ENCODE results near the gene CCL3.
"Not testable (repeated sequence)": the region's sequence is repeated elsewhere in the genome, so short reads cannot be mapped to it uniquely, and the experiment has no call there.

CCL3 gene

DNA sequence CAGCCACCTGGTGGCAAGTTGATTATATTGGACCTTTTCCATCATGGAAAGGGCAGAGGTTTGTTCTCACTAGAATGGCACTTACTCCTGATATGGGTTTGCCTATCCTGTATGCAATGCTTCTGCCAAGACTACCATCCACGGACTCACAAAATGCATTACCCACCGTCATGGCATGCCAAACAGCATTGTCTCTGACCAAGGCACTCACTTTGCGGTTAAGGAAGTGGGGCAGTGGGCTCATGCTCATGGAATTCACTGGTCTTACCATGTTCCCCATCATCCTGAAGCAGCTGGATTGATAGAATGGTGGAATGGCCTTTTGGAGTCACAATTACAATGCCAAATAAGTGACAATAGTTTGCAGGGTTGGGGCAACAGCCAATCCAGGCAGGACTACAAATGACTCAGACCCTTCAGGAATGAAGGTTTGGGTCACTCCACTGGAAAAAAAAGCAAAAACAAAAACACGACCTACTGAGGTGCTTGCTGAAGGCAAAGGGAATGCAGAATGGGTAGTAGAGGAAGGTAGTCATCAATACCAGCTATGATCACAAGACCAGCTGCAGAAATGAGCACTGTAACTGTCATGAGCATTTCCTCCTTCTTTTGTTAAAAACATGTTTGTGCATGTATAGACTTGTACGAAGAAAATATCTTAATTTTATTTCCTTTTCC lies 25.2 kb upstream of the CCL3 start:
- DNase-seq, result not testable (repeated sequence)

- DNase-seq, result not testable (repeated sequence)
These were observed 23.2 kb upstream of the CCL3 start for GRCh38 chr17:36113131-36113530.

GRCh38 chr17:36112572-36112971 lies 22.6 kb upstream of the CCL3 start:
- no peak for DNase-seq

DNA sequence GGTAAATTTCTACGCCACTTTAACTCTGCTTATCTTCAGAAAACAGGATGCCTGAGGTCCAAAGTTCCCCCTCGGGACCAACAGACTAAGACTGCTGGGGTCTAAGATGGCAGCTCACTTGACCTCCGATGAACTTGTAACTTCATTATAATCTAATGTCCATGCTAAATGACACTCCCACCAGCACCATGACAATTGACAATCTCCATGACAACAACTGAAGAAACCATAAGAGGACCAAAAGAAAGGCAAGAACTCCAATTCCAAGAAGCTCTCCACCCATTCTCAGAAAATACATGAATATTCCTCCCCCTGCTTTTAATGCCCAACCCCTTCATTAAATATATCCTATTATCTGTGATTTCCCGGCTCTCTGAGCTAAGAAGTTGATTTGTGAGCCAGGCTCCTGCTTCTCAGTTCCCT lies 21.1 kb upstream of the CCL3 start:
- DNase-seq, result no peak

DNA sequence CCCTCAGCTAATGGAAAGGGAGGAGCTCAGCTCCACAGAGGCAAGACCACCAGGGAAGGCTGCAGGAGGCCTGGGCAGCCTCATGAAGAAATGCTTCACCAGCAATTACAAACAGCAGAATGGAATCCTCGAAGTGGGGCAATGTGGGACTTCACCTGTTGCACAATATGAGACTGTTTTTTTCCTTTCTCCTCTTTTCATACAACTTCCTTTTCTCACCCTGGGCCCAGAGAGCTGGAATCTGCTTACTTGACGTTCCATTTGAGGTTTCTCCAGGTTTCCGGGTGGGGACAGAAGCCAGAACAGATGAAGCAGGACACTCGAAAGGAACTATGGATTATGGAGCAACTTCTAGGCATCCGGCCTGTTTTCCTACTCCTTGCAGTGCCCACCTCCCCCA lies 18.3 kb upstream of the CCL3 start:
- DNase-seq, result not testable (repeated sequence)

- no peak for DNase-seq
These were observed 17.7 kb upstream of the CCL3 start for GRCh38 chr17:36107660-36108059.

DNA sequence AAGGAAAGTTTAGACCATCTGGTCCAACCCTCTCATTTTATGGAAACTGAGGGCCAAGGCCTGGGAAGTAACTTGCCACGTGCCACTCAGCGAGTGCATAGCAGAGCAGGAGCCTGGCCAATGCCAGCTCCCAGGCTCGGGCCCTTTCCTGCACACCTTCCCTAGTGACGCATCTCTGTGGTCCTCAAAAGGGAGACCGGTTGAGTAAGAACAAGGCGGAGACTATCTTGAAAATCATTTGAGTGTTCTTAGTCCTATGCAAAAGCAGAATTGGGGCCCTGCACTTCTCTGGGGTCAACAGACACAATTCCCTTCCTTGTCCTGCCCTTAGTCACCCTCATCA lies 16.5 kb upstream of the CCL3 start:
- no peak for DNase-seq

DNA sequence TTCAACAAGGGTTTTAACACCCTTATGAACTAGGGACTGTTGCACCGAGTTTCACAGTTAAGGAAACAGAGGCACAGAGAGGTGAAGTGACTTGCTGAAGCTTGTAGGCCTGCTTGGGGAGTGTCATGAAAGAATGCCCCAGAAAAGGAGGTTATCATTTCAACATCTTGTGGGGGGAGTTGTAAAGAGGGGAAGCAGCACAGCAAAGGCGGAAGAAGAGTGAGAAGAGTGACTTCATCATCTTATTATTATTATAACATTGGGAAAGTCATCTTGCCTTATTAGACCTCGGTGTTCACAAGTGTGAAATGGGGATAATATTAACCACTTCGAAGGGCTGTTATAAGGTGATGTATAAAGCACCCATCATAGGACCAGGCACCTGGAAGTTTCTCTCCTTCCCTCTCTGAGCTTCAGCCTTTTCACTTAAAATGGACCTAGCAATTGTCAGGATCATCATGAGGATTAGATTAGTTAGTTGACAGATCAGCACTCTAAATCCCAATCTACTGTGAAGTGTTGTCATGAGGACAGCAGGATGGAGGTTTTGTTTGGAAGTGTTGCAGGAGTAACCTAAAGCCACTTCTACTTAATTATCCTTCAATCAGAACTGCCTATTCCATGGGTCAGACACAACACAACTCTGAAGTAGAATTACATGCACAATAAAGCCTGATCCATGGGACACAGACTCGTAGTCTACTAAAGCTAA lies 16.0 kb upstream of the CCL3 start:
- DNase-seq, result no peak

DNA sequence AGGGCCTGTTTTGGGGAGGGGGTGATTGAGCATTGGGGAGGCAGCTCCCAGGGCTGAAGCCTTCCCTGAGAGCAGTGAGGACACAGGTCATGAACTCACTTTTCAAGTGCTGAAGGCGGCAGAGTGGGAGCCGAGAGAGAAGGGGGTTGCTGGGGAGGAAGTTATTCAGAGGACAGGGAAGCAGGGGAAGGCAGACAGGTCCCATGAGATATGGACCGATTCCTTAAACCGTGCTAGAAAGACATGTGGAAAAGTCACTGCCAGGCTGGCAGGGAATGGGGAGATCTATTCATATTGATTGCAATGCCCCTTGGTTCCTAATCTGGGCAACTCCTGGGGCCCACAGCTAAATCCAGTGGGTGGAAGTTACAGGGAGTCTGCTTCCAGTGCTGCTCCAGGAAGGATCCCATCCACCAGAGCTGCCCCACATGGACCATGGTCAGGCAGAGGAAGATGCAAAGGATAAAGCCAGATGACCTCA lies 14.8 kb upstream of the CCL3 start:
- DNase-seq, result no peak

GRCh38 chr17:36104246-36104645 lies 14.3 kb upstream of the CCL3 start:
- DNase-seq, result not testable (repeated sequence)

- DNase-seq, result not testable (repeated sequence)
These were observed 13.5 kb upstream of the CCL3 start, which contains the start of gene CCL4 for GRCh38 chr17:36103401-36103975. CCL4 (plus strand) TSS chr17:36103827; CDS start chr17:36103906, 79 bp downstream.

DNA sequence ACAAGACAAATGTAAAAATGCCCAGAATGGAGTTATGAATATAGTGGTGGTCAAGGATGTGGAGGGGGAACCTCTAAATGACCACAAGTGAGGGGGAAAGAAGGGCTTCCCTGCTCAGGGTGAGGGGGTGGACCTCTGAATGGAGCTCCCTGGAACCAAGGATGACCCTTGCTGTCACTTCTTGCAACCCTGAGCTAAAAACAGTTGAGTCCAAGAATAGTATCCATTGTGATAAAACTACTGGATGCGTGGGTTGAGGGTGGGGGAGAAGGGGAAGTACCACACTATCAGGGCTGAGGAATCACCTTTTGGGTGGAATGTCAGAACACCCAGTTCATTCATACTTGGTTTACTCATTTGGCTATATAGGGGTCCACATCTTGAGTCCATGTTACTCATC lies 9.1 kb upstream of the CCL3 start:
- not testable (repeated sequence) for DNase-seq

- DNase-seq, result no peak
These were observed 6.0 kb upstream of the CCL3 start for GRCh38 chr17:36095992-36096391.

DNA sequence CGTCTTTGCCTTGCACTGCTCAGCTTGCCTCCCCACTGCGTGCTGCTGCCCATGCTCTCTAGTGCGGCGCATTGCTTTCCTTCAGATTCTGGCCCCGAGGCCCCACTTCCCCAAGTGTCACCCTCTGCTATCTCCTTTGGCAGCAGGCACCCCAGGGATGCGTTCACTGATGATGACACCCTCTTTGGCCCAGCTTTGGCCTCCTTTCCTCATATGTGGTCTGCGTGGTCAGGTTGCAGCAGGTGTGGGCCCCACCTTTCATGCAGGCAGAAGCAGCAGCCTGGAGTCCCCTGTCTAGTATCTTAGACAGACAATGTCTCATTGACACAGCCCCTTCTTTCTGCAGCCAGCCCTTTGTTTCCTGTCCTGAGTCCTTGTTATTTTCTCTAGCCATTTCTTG lies 4.8 kb upstream of the CCL3 start:
- DNase-seq, result no peak

DNA sequence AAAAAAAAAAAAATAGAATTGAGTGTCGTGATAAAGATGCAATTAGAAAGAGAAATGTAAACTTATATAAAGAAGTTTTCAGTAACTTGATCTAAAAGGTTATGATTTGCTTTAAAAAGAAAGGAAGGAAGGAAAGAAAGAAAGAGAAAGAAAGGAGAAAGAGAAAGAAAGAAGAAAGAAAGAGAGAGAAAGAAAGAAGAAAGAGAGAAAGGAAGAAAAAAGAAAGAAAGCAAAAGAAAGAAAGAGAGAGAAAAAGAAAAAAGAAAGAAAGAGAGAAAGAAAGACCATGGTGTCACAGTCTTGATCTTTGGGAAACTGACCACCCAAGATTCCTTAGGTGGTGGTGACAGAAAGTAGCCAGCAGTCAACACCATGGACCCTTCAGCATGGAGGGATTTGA lies 4.3 kb upstream of the CCL3 start:
- no peak for DNase-seq

DNA sequence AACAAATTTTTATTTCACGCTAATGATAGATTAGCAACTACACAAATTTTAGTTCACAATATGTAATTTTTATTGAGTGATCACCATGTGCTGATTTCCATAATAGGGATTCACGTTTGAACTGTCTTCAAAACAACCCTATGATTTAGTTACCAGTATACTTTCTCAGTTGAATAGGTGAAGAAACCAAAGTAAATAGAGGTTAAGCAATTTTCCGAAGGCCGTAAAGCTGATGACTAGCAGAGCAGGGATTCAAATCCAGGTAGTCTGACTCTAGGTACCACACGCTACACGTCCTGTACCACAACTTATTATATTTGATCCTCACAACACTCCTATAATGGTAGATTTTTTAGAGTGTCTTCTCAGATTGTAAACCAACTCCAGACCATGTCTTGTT lies 2.8 kb upstream of the CCL3 start:
- not testable (repeated sequence) for DNase-seq

- DNase-seq, result no peak
These were observed 2.3 kb upstream of the CCL3 start for GRCh38 chr17:36092230-36092629.

- no peak for DNase-seq
These were observed 541 bp downstream of the CCL3 start for GRCh38 chr17:36089339-36089865.

DNA sequence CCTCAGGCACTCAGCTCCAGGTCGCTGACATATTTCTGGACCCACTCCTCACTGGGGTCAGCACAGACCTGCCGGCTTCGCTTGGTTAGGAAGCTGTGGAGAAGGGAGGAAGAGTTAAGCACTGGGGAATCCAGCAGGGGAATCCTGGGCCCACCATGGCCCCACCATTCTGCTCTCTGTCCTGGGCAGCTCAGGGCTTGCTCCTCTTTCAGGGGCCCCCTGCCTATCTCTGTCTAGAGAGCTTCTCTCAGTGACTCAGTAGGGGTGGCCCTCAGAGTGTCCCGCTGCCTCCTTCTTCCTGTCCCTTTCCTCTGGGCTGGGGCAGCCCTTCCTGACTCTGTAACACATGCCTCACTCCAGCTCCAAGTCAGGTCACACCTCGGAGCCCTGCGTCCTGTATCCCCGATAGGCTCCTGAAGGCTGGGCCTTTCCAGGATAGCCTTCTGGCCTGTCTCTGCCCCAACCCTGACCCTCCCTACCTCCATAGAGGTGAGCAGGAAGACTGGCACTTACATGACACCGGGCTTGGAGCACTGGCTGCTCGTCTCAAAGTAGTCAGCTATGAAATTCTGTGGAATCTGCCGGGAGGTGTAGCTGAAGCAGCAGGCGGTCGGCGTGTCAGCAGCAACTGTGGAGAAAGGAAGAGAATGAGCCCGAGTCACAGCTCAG lies 1.1 kb downstream of the CCL3 start:
- DNase-seq, result no peak

DNA sequence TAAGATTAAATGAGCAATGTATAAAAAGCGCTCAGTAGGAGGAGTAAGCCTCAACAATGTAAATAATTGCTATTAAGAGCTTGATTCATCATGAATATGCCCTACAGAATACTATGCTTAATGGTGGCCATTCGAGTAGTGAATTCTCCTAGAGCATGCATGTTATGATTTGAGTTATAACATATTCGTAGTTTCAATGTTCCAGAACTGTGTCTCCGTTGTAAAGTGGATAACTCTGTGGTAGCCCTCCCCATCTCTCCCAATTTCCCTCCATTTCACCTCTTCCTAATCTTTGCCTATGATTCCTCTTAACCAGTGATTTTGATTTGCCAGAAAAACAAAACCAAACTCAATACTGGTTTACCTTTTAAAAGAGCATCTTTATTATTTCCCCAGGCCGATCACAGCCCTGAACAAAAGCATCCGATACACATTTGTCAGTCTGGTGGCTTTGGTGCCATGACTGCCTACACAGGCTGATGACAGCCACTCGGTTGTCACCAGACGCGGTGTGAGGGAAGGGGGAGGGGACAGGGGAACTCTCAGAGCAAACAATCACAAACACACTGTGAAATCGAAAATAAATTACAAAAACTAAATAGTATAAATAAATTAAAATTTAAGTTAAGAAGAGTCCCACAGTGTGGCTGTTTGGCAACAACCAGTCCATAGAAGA lies 1.9 kb downstream of the CCL3 start:
- not testable (repeated sequence) for DNase-seq

- not testable (repeated sequence) for DNase-seq
These were observed 2.5 kb downstream of the CCL3 start for GRCh38 chr17:36087471-36087870.

- no peak for DNase-seq
These were observed 3.2 kb downstream of the CCL3 start for GRCh38 chr17:36086791-36087190.

- DNase-seq, result no peak
These were observed 4.2 kb downstream of the CCL3 start for GRCh38 chr17:36085765-36086164.
